ACC112 (cell line): Measurements from ENCODE around the gene CAMK4.
A peak's percentile ranks its signal among the peaks of the same experiment; 100 is the strongest.

Experiments
- H2AFZ ChIP-seq: fragments of 200-600 bp; sonication (generic); one replicate; pipeline ENCODE4 v1.6.0; 2017; ENCODE audit warnings: antibody characterized with exemption, low read length; ENCODE audit not compliant: unreplicated experiment
- H3K27ac ChIP-seq: fragments of 200-600 bp; sonication (generic); 2 replicates; pipeline ENCODE4 v1.5.1; 2014; ENCODE audit warnings: low read depth, mild to moderate bottlenecking, antibody characterized with exemption, low read length, moderate library complexity
- H3K27me3 ChIP-seq: fragments of 200-600 bp; sonication (generic); 2 replicates; pipeline ENCODE4 v1.6.1; 2014; ENCODE audit warnings: mild to moderate bottlenecking, antibody characterized with exemption, low read length, moderate library complexity, mixed read lengths; ENCODE audit not compliant: insufficient read depth
- H3K36me3 ChIP-seq: fragments of 200-600 bp; sonication (generic); 2 replicates; pipeline ENCODE4 v1.6.1; 2016; ENCODE audit warnings: mild to moderate bottlenecking, antibody characterized with exemption, low read length, moderate library complexity, mixed read lengths; ENCODE audit not compliant: insufficient read depth
- H3K4me1 ChIP-seq: fragments of 200-600 bp; sonication (generic); one replicate; pipeline ENCODE4 v1.6.1; 2016; ENCODE audit warnings: low read length, mixed read lengths; ENCODE audit not compliant: insufficient read depth, unreplicated experiment, control insufficient read depth
- H3K4me3 ChIP-seq: fragments of 200-600 bp; sonication (generic); 2 replicates; pipeline ENCODE4 v1.5.1; 2014; ENCODE audit warnings: mild to moderate bottlenecking, low read depth, low read length
- H3K79me2 ChIP-seq: fragments of 200-600 bp; sonication (generic); one replicate; pipeline ENCODE4 v1.6.0; 2016; ENCODE audit warnings: low read length; ENCODE audit not compliant: control insufficient read depth, unreplicated experiment, insufficient read depth

Gene CAMK4

DNA sequence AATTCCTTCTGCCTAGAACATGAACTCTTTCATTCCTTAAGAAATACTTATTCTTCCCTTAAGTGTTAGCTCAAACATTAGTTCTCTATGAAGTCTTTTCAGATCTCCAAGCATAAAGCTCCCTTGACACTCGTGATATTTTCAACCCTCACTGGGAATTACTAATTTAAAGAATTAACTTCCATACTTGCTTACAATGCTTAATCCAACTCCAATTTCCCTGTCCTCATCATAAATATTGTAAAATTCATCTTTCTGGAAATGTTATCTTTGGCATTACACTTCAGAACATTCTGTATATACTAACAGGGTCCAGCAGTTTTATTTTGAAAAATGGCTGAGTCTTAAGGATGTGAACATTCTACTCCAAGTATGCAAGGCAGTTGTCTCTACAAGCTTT lies 280.9 kb downstream of the CAMK4 start:
- peaks cover 18% of the 10 kb centered on the region; the same call in 1 of the 2 replicates for H3K36me3 ChIP-seq
- H3K79me2 ChIP-seq: peaks cover 59% of the 10 kb centered on the region

DNA sequence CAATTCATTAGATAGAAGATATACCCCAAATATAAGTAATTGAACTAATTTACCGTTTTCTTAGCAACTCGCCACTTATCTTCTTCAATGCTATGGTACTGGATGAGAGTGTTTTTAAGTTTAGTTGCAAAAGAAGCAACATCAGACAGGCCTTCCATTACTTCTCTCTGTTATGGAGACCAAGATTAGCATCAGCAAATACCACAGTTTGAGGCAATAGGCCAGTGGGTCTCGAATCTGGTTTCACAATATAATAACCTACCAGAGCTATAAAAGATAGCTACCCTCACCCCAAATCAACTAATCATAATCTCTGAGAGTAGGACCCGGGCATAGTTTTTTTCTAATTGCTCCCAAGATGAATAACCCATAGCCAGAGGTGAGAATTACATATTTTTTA lies 283.1 kb downstream of the CAMK4 start:
- no peak overlapping the region for H3K27ac ChIP-seq
- no peak overlapping the region for H3K4me3 ChIP-seq
- peaks cover 12% of the 10 kb centered on the region; the same call in 1 of the 2 replicates for H3K36me3 ChIP-seq
- H3K27me3 ChIP-seq: no peaks in the 10 kb centered on the region
- H3K79me2 ChIP-seq: peaks cover 78% of the 10 kb centered on the region
- no peak overlapping the region for H2AFZ ChIP-seq
- H3K4me1 ChIP-seq: peaks cover 23% of the 10 kb centered on the region

More for the DNA sequence above, 280.9 kb downstream of the CAMK4 start:
- Histone ChIP-seq H3K4me3 (no peak overlapping the region), H3K27ac (no peak overlapping the region), H2AFZ (no peak overlapping the region), H3K27me3 (no peaks in the 10 kb centered on the region), H3K4me1 (peaks cover 17% of the 10 kb centered on the region)

DNA sequence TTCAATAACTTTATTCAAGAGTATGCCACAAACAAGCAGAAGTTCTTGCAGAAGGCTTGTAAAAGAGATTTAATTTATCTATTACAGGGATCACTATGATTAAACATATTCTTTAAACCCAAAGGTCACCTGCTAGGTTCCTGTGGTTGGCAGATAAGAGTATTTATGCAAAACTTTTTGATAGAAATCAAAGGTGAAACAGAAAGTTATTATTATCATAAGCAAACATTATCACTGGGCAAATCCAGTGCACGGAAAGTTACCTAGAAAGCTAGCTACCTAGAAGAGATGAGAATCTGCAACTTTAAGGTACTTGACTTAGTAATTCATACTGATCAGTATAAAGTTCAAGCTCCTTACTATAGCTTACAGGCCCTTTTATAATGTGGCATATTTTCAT lies 284.9 kb downstream of the CAMK4 start:
- H3K4me3 ChIP-seq: peak overlapping the region; percentile 85
- H3K36me3 ChIP-seq: peaks cover 5% of the 10 kb centered on the region; the same call in 1 of the 2 replicates
- H3K27ac ChIP-seq: no peak overlapping the region
- H3K79me2 ChIP-seq: peaks cover 69% of the 10 kb centered on the region
- H3K27me3 ChIP-seq: no peaks in the 10 kb centered on the region
- H3K4me1 ChIP-seq: peaks cover 15% of the 10 kb centered on the region
- no peak overlapping the region for H2AFZ ChIP-seq

DNA sequence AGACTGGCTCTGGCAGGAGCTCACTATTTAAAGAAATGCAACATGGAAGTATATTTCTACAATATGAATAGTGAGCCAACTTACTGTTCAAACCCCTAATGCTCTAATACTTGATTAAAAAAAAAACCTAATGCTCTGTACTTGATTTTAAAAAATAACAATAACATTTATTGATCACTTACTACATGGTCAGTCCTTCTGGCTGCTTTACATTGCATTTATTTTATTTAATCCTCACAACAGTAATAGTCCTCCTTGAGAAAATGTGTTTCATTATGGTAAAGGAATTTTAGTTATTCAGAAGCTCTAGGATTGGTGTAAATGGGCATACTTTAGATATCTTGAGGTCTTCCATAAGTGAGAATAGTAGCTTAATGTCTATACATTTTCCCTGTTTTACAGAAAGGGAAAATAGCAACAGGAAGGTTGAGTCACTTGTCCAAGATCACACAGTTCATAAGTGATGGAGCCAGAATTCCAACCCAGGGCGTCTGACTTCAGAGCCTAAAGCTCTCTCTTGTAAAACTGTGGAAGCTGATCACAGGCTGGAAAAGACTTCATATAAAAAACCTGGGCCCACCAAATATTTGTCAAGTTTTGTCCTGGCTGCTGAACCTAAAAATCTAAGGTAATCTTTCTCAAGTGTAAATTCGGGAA lies 287.1 kb downstream of the CAMK4 start:
- Histone ChIP-seq H3K4me1 (peaks cover 16% of the 10 kb centered on the region), H3K36me3 (no peaks in the 10 kb centered on the region), H2AFZ (peak overlapping the region; percentile 59), H3K79me2 (peaks cover 58% of the 10 kb centered on the region), H3K4me3 (peak overlapping the region; percentile 85), H3K27ac (peak overlapping the region; percentile 54), H3K27me3 (no peaks in the 10 kb centered on the region)

DNA sequence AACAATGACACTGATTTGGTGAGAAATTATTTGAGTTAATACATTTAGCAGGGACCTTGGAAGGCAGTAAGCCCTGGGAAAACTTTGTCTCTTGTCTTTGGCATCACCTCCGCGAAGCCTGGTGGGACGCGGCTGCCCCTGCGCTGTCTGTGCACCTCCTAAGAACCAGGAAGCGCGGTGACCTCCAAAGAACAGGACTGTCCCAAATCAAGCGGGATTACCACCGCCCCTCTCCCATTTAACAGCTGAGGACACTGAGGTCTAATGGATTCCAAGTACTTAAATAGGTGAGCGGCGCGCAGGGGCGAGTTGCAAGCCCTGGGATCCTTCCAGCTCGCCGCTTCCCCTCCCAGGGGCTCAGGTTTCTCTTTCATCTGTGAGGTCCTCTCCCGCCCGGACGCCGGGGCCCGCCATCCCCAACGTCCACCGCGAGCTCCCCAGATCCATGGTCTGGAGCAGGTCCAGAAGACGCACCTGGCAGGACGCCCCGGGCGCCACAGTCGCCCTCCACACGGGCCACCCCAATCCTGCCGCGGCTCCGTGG lies 287.7 kb downstream of the CAMK4 start:
- Histone ChIP-seq H3K36me3 (no peaks in the 10 kb centered on the region), H3K4me1 (peaks cover 16% of the 10 kb centered on the region), H2AFZ (peak overlapping the region; percentile 59), H3K27me3 (no peaks in the 10 kb centered on the region), H3K4me3 (peak overlapping the region; percentile 85), H3K79me2 (peaks cover 53% of the 10 kb centered on the region), H3K27ac (peak overlapping the region; percentile 54)

DNA sequence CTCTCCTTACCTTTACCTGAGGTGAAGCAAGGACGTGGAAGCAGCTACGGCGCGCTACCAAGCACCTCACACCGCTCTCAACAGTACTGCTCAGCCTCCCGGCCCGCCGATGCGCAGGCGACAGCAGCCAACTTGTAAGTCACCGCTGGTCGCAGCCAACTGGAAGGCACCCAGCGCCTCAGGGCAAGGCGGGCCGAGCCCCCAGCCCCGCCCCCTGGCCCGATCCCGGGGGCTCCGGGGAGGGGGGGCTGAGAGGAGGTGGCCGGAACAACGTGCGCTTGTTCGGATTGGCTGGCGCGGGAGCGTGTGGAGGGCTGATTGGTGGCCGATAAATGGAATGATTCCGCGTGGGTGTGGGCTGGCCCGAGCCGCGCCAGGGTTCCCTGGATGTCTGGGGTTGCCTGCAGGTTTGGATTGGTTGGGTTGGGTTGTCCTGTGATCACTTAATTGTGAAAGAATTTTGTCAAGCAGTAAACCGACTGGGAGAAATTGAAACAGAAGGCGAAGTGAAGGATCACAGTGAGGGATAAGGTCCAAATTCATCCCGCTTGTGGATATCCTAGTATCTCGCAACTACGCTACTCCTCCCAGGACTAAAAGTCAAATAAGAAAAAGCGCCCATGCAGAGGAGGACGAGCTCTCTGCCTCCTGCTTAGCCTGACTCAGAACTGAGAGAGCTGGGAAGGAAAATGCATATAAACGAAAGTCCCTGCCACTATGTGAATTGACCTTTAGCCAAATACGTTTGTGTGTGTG lies 288.4 kb downstream of the CAMK4 start, which contains the start of gene STARD4:
Gene STARD4 (minus strand): TSS at position 161 of the 756 bp plus-strand sequence. CDS start 5,102 bp downstream, outside the sequence.
- Histone ChIP-seq H3K4me3 (peak within 1 kb of the TSS; percentile 85), H3K27ac (peak within 1 kb of the TSS; percentile 89), H3K27me3 (no peaks in the 10 kb centered on the region), H3K4me1 (peaks cover 16% of the 10 kb centered on the region), H3K79me2 (peaks cover 46% of the 10 kb centered on the region), H3K36me3 (no peaks in the 10 kb centered on the region), H2AFZ (peak within 1 kb of the TSS; percentile 59)

DNA sequence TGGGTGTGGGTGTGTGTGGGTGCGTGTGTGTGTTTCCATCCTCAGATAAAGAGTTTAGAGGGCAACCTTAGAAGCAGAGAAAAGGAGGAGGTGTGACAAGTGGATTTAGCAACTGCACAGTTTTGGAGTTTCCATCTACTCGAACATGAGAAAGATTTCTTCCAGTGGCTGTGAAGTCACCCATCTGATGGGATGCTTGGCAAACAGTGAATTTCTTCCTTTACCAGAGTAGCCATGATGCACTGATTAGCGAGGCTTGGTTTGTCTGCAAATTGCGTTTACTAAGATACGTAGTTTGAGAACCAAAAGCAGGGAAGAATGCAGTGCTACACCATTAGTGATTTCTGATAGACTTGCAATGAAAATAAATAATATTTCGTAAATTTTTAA lies 288.9 kb downstream of the CAMK4 start:
- H3K79me2 ChIP-seq: peaks cover 41% of the 10 kb centered on the region
- no peaks in the 10 kb centered on the region for H3K27me3 ChIP-seq
- peak overlapping the region; percentile 2 for H2AFZ ChIP-seq
- peak overlapping the region; percentile 89 for H3K27ac ChIP-seq
- peak overlapping the region; percentile 85 for H3K4me3 ChIP-seq
- H3K36me3 ChIP-seq: no peaks in the 10 kb centered on the region
- H3K4me1 ChIP-seq: peaks cover 16% of the 10 kb centered on the region

DNA sequence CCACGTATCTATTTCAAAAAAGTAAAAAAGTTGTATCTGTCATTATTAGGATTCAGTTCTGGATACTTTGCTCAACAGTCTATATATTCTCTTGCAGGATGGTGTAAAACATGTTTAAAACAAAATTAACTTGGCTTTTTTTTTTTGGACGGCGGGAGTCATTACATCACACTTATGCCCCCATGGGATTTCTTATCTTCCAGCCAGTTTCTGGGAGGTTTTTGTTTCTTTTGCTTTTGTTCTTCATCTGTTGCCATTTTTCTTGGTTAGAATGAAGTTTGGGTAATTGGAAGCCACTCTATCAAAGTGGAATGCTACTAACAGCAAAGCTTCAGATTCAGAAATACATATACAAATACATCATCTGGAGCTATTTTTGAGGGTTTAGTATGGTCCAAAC lies 289.9 kb downstream of the CAMK4 start:
- peaks cover 16% of the 10 kb centered on the region for H3K4me1 ChIP-seq
- H3K36me3 ChIP-seq: no peaks in the 10 kb centered on the region
- 0 out of 2 replicates have a peak overlapping the region, but pooled peaks have one; percentile 85 for H3K4me3 ChIP-seq
- H3K27ac ChIP-seq: peak overlapping the region; percentile 89
- H3K27me3 ChIP-seq: no peaks in the 10 kb centered on the region
- H2AFZ ChIP-seq: peak overlapping the region; percentile 1
- peaks cover 33% of the 10 kb centered on the region for H3K79me2 ChIP-seq

DNA sequence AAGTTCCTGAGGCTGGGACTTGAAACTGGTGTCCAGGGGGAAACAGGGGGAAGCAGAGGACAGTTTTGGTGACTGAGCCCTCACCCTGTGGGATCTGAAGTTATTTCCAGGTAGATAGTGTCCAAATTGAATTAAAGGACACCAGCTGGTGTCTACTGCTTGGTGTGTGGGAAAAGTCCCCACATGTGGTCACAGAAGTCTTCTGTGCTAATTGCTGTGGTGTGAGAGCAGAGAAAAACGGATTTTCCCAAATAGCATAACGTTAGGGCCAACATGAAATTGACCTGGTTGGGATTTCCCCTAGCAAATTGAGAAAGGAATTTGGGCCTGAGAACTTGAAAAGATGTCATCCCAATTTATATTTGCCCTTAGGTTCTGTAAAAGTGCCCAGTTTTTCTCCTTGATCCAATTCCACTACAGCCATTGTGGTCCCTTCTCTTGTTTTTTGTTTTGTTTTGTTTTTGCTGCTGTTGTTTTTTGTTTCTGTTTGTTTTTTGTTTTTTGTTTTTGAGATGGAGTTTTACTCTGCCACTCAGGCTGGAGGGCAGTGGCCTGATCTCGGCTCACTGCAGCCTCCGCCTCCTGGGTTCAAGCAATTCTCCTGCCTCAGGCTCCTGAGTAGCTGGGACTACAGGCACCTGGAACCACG lies 293.8 kb downstream of the CAMK4 start:
- Histone ChIP-seq H3K4me3 (no peak overlapping the region), H2AFZ (no peak overlapping the region), H3K4me1 (peaks cover 10% of the 10 kb centered on the region), H3K27me3 (no peaks in the 10 kb centered on the region), H3K79me2 (no peaks in the 10 kb centered on the region), H3K36me3 (no peaks in the 10 kb centered on the region), H3K27ac (no peak overlapping the region)

DNA sequence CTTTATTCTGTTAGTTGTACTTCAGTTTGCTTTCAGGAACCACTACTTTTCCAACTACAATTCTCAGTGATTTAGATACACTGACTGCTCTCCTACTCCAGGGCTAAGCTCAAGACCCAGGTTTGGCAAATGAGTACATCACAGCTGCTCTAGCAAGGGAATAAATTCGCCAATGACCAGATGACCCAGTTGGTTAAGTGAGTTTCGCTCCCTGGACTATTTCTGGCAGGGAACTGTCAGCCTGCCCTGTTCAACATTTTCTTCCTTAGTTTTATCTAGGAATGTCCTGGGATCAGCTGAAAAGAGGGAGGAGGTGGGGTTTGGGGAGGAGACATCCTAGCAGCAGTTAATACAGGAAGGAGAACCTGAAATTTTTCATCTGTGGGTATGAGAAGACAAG lies 294.6 kb downstream of the CAMK4 start:
- Histone ChIP-seq H3K4me3 (no peak overlapping the region), H3K4me1 (peaks cover 8% of the 10 kb centered on the region), H3K27me3 (no peaks in the 10 kb centered on the region), H3K27ac (no peak overlapping the region), H3K79me2 (no peaks in the 10 kb centered on the region), H3K36me3 (no peaks in the 10 kb centered on the region), H2AFZ (no peak overlapping the region)
